Endothelial cell of umbilical vein (primary cell): ENCODE results near the gene GDE1. TPM values are rescaled to one million over a fixed set of nuclear protein-coding genes. Genes with fewer than 3 reads are reported as not detected.

Source experiments
- BruUV-seq: library from RNA; stranded (reverse); fragments of 400-500 nt; replicated peaks from 2 replicates; lab custom pipeline; 2021; lab: Mats Ljungman, UMichigan
- CTCF ChIA-PET: fragments of 300-600, 350-600 bp; sonication (Branson Sonifier 250); formaldehyde crosslinking; loops from one replicate; lab custom pipeline; 2021; ENCODE audit warnings: antibody characterized with exemption, inconsistent platforms; lab: Charles Lee
- POLR2A ChIA-PET: fragments of 300-600, 350-600 bp; sonication (Branson Sonifier 250); formaldehyde crosslinking; loops from one replicate; lab custom pipeline; 2021; ENCODE audit warnings: antibody characterized with exemption, inconsistent platforms; lab: Charles Lee
- DNase-seq: peaks from one replicate; pipeline ENCODE4 v3.0.0-alpha.2; 2011; ENCODE audit warnings: low read depth, low spot score
- FAIRE-seq: peaks from 2 replicates; lab custom pipeline; 2011; peaks lifted over from hg19 to GRCh38; lab: Jason Lieb, UNC
- H2AFZ ChIP-seq: 2 replicates; pipeline ENCODE4 v1.6.0; 2012; ENCODE audit warnings: low read depth, low read length, control low read depth, inconsistent platforms
- H3K27ac ChIP-seq: 2 replicates; pipeline ENCODE4 v1.5.1; 2011; ENCODE audit warnings: low read depth, mild to moderate bottlenecking, control low read depth, low read length, moderate library complexity; ENCODE audit not compliant: insufficient read depth
- H3K27me3 ChIP-seq, 2 experiments: 2 replicates each; pipeline versions ENCODE4 v1.6.0 to v1.6.1; 2011; ENCODE audit warnings: low read length in 2 of 2, mixed read lengths in 1 of 2; ENCODE audit not compliant: control insufficient read depth in 2 of 2, insufficient read depth in 2 of 2
- H3K36me3 ChIP-seq, 2 experiments: 2 replicates in 1 of 2; 3 replicates in 1 of 2; pipeline ENCODE4 v1.5.1; 2011; ENCODE audit warnings: low read length in 2 of 2, mild to moderate bottlenecking in 1 of 2, moderate library complexity in 1 of 2; ENCODE audit not compliant: control insufficient read depth in 2 of 2, insufficient read depth in 2 of 2; ENCODE audit errors: extremely low read depth in 1 of 2
- H3K4me1 ChIP-seq: 3 replicates; pipeline ENCODE4 v1.5.1; 2011; ENCODE audit warnings: mild to moderate bottlenecking, low read length; ENCODE audit not compliant: control insufficient read depth, insufficient read depth; ENCODE audit errors: extremely low read depth
- H3K4me2 ChIP-seq: 2 replicates; pipeline ENCODE4 v1.6.1; 2011; ENCODE audit warnings: low read length, control low read depth, mixed read lengths; ENCODE audit not compliant: insufficient read depth
- H3K4me3 ChIP-seq, 3 experiments: fragments of 200-600 bp in 1 of 3; sonication (generic), shearing (Covaris generic) in 1 of 3; replicated peaks in 1 of 3; 2 replicates each; pipeline ENCODE4 v1.5.1; 2011 to 2016; ENCODE audit warnings: control low read depth in 3 of 3, low read length in 3 of 3, mild to moderate bottlenecking in 2 of 3, inconsistent platforms in 1 of 3, low read depth in 1 of 3, moderate library complexity in 1 of 3; ENCODE audit not compliant: insufficient read depth in 1 of 3
- H3K79me2 ChIP-seq: 2 replicates; pipeline ENCODE4 v1.6.0; 2012; ENCODE audit warnings: low read length, inconsistent platforms; ENCODE audit not compliant: control insufficient read depth, insufficient read depth
- H3K9ac ChIP-seq: replicated peaks from 2 replicates; pipeline ENCODE3; 2011; ENCODE audit warnings: low read length, control low read depth; ENCODE audit not compliant: insufficient read depth; ENCODE audit errors: extremely low read depth
- H3K9me1 ChIP-seq: replicated peaks from 3 replicates; pipeline ENCODE4 v1.6.0; 2011; ENCODE audit warnings: mild to moderate bottlenecking, low read length; ENCODE audit not compliant: control insufficient read depth, insufficient read depth; ENCODE audit errors: extremely low read depth
- H3K9me3 ChIP-seq: replicated peaks from 2 replicates; pipeline ENCODE4 v1.5.1; 2012; ENCODE audit warnings: low read length, inconsistent platforms; ENCODE audit not compliant: control insufficient read depth, insufficient read depth
- H4K20me1 ChIP-seq: replicated peaks from 2 replicates; pipeline ENCODE3; 2011; ENCODE audit warnings: mild to moderate bottlenecking, low read length; ENCODE audit not compliant: control insufficient read depth, insufficient read depth; ENCODE audit errors: extremely low read depth
- EZH2 ChIP-seq: IDR thresholded peaks from 2 replicates; pipeline ENCODE4 v1.6.1; 2012; ENCODE audit warnings: borderline replicate concordance, low read depth, mild to moderate bottlenecking, moderate library complexity, low read length, inconsistent platforms; ENCODE audit not compliant: severe bottlenecking
- GATA2 ChIP-seq: IDR thresholded peaks from 2 replicates; pipeline ENCODE4 v1.7.0; 2011; ENCODE audit warnings: low read depth, mild to moderate bottlenecking, moderate library complexity, mixed read lengths, low read length; ENCODE audit not compliant: insufficient read length, insufficient read depth
- JUN ChIP-seq: IDR thresholded peaks from 2 replicates; pipeline ENCODE4 v1.6.1; 2011; ENCODE audit warnings: borderline replicate concordance, low read depth; ENCODE audit not compliant: insufficient read length, insufficient read depth
- MYC ChIP-seq: IDR thresholded peaks from one replicate; pipeline ENCODE4 v1.6.1; 2011; ENCODE audit warnings: mild to moderate bottlenecking, low read depth, low read length
- POLR2A ChIP-seq: IDR thresholded peaks from 2 replicates; pipeline ENCODE4 v1.6.1; 2012; ENCODE audit warnings: low read depth, mild to moderate bottlenecking, control low read depth, low read length
- POLR2AphosphoS5 ChIP-seq: IDR thresholded peaks from 2 replicates; pipeline ENCODE4 v1.6.1; 2012; ENCODE audit warnings: low read depth, mild to moderate bottlenecking, control low read depth, low read length, moderate library complexity; ENCODE audit not compliant: insufficient read depth
- dilution Hi-C: fragments of 300-500 bp; cut with MboI; formaldehyde crosslinking; loops from one replicate; pipeline ENCODE4 v1.15.0; 2019; ENCODE audit warnings: low sequenced_read_pairs; ENCODE audit not compliant: extremely low pct_ligation_motif_present
- intact Hi-C: fragments of 100-400 bp; cut with micrococcal nuclease; formaldehyde crosslinking; loops from one replicate; pipeline ENCODE4 v1.10.0; 2022
- polyA plus RNA-seq, 4 experiments: library from polyadenylated mRNA; depleted of rRNA in 3 of 4; stranded (reverse) in 3 of 4; unstranded in 1 of 4; fragments of >200 nt; gene quantifications; 2 replicates each; pipeline versions ENCODE4 v1.2.1 to v1.2.3, GENCODE V29; 2011 to 2012; ENCODE audit warnings: missing spikeins in 1 of 4
- total RNA-seq: library from RNA; stranded (reverse); gene quantifications from 2 replicates; pipeline ENCODE4 v1.2.3, GENCODE V29; 2021
- TF ChIP-seq, protein P1 (sequence below): IDR thresholded peaks from 2 replicates; pipeline ENCODE4 v1.6.1; 2011; ENCODE audit not compliant: insufficient read depth, insufficient read length

The GDE1 gene
- total and polyA plus RNA-seq, 2 donors (not counting 3 experiments of a cell fraction or from before 2014, with no cell fraction given): 34.9 to 50.5 TPM

DNA sequence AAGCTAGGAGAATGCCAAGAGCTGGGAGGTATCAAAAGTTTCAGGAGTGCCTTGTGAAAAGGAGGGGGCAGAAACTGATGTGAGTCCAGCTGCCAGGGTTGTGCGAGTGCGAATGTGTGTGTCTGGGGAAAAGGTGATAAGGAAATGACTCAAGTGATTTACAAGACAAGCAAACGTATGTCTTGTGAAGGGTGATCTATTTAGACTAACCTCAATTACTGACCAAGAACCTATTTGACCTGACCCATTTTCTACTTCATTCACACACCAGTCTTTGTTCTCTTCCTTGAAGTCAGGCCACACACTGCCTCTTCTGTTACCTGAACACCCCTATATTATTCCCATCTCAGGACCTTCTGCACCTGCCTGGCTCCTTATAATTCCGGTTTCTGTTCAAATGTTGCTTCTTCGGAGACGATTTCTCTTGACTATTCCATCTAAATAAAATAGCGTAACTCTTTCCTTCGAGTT, 1.0 kb downstream of the GDE1 start:
- H3K79me2 ChIP-seq: peaks cover 33% of the 10 kb centered on the region
- FAIRE-seq (peak; percentile 73), DNase-seq (peak; percentile 73)
- peak overlapping the region; percentile 88 to 93 (median 89) for H3K4me3 ChIP-seq
- intact Hi-C loops: loop anchor here (5.0 to 10.0 kb wide), 6 partner anchors 354 to 716 kb away; partner anchors contain the start of genes ARL6IP1, COQ7, SYT17 and TMC7
- BruUV-seq: no TSS peak
- dilution Hi-C loops: no loop called here
- H3K4me2 ChIP-seq: peak overlapping the region; percentile 97
- no peaks in the 10 kb centered on the region for H3K9me1 ChIP-seq
- peaks cover 21% of the 10 kb centered on the region for H3K4me1 ChIP-seq
- H3K9ac ChIP-seq: peak overlapping the region; percentile 75
- peak overlapping the region; percentile 50 for H3K27ac ChIP-seq
- H3K36me3 ChIP-seq: peaks cover 0 to 2% of the 10 kb centered on the region in 2 experiments
- CTCF ChIA-PET: interaction anchor here (0.8 to 5.1 kb wide), 6 partner anchors 11 to 74 kb away, joined by 3 to 28 read pairs (median 4); partner anchors contain the start of gene VPS35L
- H4K20me1 ChIP-seq: no peaks in the 10 kb centered on the region
- no peak for TF ChIP-seq JUN
- TF ChIP-seq MYC: no peak
- TF ChIP-seq GATA2: peak; percentile 24
- H3K27me3 ChIP-seq: no peaks in the 10 kb centered on the region
- H2AFZ ChIP-seq: peak overlapping the region; percentile 92
- no peaks in the 10 kb centered on the region for H3K9me3 ChIP-seq
- POLR2A ChIA-PET: no interaction called here

DNA sequence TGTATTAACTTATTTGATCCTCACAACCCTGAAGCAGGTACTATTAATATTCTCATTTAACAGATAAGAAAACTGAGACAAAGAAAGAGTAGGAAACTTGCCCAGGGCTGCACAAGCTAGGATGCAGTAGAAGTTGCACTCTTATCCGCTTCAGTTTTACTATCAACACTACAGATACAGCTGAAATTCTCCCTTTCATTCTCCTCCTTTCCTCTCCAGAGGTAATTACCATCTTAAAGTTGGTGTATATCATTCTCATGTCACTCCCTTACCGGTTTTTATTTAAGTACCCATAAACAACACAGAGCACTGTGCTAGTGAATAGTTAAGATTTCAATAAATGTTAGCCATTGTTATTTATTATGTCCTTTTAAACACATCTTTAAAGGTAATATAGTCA, 3.5 kb downstream of the GDE1 start:
- BruUV-seq: no TSS peak
- H3K9ac ChIP-seq: no peak overlapping the region
- FAIRE-seq: no peak

More for the DNA sequence above, 3.5 kb downstream of the GDE1 start:
- intact Hi-C loops: no loop called here
- no peak for DNase-seq
- Histone ChIP-seq H3K79me2 (peaks cover 18% of the 10 kb centered on the region), H3K4me3 (no peak overlapping the region), H3K27me3 (no peaks in the 10 kb centered on the region), H3K4me1 (peaks cover 13% of the 10 kb centered on the region), H3K36me3 (peaks cover 0 to 5% of the 10 kb centered on the region in 2 experiments), H2AFZ (no peak overlapping the region), H4K20me1 (no peaks in the 10 kb centered on the region), H3K9me1 (no peaks in the 10 kb centered on the region), H3K4me2 (no peak overlapping the region), H3K27ac (no peak overlapping the region), H3K9me3 (no peaks in the 10 kb centered on the region)
- dilution Hi-C loops: no loop called here
- TF ChIP-seq POLR2A: no peak
- TF ChIP-seq POLR2AphosphoS5: no peak
- TF ChIP-seq JUN: no peak
- TF ChIP-seq, protein P1, sequence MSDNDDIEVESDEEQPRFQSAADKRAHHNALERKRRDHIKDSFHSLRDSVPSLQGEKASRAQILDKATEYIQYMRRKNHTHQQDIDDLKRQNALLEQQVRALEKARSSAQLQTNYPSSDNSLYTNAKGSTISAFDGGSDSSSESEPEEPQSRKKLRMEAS: no peak
- no peak for TF ChIP-seq EZH2
- TF ChIP-seq MYC: no peak
- TF ChIP-seq GATA2: no peak
- ChIA-PET CTCF (interaction anchor here (5.1 kb wide), 1 partner anchor 15 kb away, joined by 28 read pairs; no protein-coding TSS in a partner anchor), POLR2A (no interaction called here)
